Epithelial cell of proximal tubule (primary cell): ENCODE results near the gene FRMD3. TPM values are rescaled to one million over a fixed set of nuclear protein-coding genes. Genes with fewer than 3 reads are reported as not detected.
"Not testable (repeated sequence)": the region's sequence is repeated elsewhere in the genome, so short reads cannot be mapped to it uniquely, and the experiment has no call there.

Experiments
- DNase-seq: peaks from one replicate; pipeline ENCODE4 v3.0.0-alpha.2; 2011; ENCODE audit warnings: low read depth
- H3K4me3 ChIP-seq: 2 replicates; pipeline ENCODE4 v1.5.1; 2011; ENCODE audit warnings: low read depth, mild to moderate bottlenecking, low read length
- total RNA-seq: library from RNA; depleted of rRNA; stranded (reverse); fragments of >200 nt; gene quantifications from 2 replicates; pipeline ENCODE4 v1.2.3, GENCODE V29; 2015
- TF ChIP-seq, protein P1 (sequence below): conservative IDR thresholded peaks from 2 replicates; pipeline ENCODE4 v1.5.1; 2012; ENCODE audit warnings: low read depth, mild to moderate bottlenecking, low read length

Gene FRMD3
- total RNA-seq, 1 donor from 2014 or later, result 2.4 TPM

DNA sequence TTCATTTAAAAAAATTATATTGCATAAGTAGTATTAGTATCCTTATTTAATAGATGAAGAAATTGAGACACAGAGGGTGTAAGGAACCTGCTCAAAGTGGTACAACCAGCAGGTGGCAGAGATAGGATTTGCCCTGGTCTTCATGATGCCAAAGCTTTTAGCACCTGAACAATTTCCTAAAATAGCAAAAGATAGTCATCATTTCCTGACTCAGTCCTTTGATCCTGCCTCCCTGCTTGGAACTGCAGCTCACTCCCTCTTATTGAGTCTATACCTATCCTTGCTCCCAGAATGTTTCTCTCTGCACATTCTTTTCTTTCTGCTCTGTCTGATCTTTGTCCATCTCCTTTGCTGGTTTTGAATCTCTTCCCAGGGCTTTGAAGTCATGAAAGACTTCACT lies 155.8 kb downstream of the FRMD3 start:
- DNase-seq, result no peak
- H3K4me3 ChIP-seq, result no peak overlapping the region
- TF ChIP-seq, protein P1, sequence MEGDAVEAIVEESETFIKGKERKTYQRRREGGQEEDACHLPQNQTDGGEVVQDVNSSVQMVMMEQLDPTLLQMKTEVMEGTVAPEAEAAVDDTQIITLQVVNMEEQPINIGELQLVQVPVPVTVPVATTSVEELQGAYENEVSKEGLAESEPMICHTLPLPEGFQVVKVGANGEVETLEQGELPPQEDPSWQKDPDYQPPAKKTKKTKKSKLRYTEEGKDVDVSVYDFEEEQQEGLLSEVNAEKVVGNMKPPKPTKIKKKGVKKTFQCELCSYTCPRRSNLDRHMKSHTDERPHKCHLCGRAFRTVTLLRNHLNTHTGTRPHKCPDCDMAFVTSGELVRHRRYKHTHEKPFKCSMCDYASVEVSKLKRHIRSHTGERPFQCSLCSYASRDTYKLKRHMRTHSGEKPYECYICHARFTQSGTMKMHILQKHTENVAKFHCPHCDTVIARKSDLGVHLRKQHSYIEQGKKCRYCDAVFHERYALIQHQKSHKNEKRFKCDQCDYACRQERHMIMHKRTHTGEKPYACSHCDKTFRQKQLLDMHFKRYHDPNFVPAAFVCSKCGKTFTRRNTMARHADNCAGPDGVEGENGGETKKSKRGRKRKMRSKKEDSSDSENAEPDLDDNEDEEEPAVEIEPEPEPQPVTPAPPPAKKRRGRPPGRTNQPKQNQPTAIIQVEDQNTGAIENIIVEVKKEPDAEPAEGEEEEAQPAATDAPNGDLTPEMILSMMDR, result no peak

DNA sequence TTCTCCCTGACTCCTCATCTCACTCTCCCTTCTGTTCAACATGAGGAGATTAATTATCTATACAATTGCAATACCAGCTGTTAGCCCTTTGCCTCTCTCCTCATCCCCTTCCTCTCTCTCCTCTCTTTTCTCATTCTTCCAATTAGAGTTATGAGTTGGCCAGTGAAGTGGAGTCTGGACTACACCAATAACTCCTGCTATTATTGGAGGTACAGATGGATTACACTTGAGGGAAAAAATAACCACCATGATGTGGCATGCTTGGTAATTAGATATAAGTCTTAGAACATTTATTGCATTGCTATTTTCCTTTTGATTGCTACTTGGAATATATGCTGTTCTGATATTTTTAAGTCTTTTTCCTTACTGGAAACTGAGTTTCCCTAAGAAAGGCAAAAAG lies 159.2 kb downstream of the FRMD3 start:
- H3K4me3 ChIP-seq, result no peak overlapping the region
- TF ChIP-seq, protein P1, result no peak
- no peak for DNase-seq

DNA sequence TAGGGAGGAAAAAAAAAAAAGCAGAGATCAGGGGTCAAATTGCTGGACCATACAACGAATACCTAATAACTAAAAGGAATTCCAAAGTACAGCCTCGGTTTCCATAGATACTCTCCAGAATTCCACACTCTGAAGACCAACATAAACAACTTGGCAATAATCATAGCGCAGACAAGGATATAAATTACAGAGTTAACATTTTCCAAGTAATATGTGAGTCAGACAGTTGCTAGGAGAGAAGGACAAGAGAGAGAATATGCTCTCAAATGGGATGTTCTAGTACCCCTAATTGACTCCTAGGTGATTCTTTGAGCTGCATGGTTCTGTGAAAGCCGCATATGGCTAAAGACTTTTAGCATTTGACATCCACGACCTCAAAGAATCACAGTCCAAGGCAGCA lies 165.2 kb downstream of the FRMD3 start:
- TF ChIP-seq, protein P1, result no peak
- H3K4me3 ChIP-seq, result no peak overlapping the region
- peak; percentile 19 for DNase-seq

DNA sequence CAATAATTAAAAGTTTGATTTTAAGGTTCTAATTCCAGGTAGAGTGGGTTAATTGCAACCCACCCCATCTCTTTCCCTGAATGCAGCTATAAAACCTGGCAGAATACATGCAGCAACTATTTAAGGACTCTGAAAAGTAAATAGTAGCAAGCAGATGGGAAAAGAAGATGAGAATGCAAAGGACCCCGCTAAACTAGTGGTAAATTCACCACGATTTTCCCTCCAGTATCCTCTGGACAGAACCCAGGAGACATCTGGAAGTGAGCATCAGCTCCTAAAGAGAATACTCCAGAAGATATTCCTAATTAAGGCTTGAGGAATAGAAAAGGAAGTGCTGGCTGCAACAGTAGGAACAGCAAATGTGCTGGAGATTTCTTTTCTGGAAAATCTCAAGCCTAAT lies 170.9 kb downstream of the FRMD3 start:
- TF ChIP-seq, protein P1, result no peak
- no peak for DNase-seq
- H3K4me3 ChIP-seq, result no peak overlapping the region

DNA sequence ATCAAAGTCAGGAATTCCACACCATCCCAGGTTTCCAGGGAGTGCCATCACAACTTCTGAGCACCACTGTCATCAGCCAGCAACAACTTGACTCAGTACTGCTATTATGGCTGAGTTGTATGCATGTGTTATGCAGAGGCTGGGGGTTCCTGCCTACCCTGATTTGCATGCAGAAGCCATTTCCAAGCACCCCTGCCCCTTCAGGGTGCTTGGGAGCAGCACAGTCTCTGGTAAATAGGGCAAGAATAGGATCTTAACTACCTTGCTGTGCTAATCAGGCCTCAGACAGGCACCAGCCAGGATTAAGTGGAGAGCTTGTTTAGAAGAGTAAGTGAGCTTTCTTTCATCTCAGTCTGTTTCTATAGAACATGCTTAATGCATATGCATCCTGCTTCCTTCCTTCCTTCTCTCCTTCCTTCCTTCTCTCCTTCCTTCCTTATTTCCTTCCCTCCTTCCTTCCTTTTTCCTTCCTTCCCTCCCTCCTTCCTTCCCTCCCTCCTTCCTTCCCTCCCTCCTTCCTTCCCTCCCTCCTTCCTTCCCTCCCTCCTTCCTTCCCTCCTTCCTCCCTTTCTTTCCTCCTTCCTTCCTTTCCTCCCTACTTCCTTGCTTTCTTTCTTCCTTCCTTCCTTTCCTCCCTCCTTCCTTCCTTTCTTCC lies 175.7 kb downstream of the FRMD3 start:
- no peak overlapping the region for H3K4me3 ChIP-seq
- TF ChIP-seq, protein P1, result no peak
- DNase-seq, result no peak

DNA sequence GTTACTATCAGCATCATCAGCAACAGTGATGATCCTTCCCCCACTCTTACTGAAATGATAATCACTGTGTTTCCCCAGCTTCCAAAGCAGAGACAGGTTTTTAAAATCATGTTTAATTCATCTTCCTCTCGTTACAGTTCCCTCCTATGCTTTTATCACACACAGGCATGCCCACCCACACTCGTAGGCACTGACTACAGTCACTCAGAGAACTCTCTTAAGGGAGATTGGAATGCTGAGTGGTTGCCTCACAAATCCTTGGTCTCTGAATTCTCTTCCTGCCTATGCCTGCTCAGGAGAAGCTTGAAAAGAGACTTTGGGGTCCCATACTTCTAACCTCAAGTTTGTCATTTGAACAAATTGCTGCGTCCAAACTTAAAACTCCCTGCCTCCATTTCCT lies 179.2 kb downstream of the FRMD3 start:
- no peak overlapping the region for H3K4me3 ChIP-seq
- TF ChIP-seq, protein P1, result no peak
- DNase-seq, result no peak

DNA sequence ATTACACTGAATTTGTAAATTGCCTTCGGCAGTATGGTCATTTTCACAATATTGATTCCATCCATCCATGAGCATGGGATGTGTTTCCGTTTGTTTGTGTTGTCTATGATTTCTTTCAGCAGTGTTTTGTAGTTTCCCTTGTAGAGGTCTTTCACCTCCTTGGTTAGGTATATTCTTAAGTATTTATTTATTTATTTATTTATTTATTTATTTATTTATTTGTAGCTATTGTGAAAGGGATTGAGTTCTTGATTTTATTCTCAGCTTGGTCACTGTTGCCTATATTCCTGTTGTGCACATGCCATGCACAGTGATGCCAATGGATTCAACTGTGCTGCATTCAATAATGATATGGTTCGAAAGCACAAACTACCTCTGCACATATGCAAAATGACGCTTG lies 179.7 kb downstream of the FRMD3 start:
- not testable (repeated sequence) for H3K4me3 ChIP-seq, DNase-seq

DNA sequence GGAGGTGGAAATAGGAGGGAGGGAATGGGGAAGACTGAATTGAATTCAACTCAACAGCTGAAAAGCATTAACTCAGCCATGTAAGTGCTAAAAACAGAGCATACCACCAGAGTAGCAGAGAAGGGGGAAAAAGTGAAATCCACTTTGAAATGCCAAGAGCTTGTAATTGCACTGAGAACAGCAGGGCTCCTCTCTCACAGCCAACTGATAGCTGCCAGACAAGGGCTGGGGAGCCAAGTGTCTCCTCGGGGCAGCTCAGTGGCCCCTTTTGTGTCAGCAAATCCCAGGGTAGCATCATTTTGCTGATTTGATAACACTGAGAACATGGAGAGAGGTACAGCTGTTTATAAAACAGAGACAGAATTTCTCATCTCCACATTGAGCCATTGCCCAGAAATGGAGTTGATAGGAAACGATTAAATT lies 182.5 kb downstream of the FRMD3 start:
- TF ChIP-seq, protein P1, result no peak
- DNase-seq, result no peak
- no peak overlapping the region for H3K4me3 ChIP-seq
